ENCODE measurements around the gene TAF3. TPM values are rescaled to one million over a fixed set of nuclear protein-coding genes. Genes with fewer than 3 reads are reported as not detected.

The TAF3 gene
- total RNA-seq, 1 donor from 2014 or later, result 10.8 TPM

GRCh38 chr10:7876541-7877127, 58.3 kb downstream of the TAF3 start:
- H3K4me3 ChIP-seq, result no peak overlapping the region
- H3K27ac ChIP-seq, result no peak overlapping the region
- intact Hi-C loops (cut with DNase I), result no loop called here
- no peaks in the 10 kb centered on the region for H3K9me3 ChIP-seq
- ATAC-seq (no peak), DNase-seq (no peak)
- no peak for TF ChIP-seq CTCF (IDR thresholded peaks at IDR 0.05)
- no peaks in the 10 kb centered on the region for H3K36me3 ChIP-seq
- no peaks in the 10 kb centered on the region for H3K27me3 ChIP-seq (ENCODE audit: low read depth)
- H3K4me1 ChIP-seq, result peaks cover 4% of the 10 kb centered on the region

GRCh38 chr10:7881119-7881518, 62.8 kb downstream of the TAF3 start:
- ATAC-seq (no peak), DNase-seq (no peak)
- H3K36me3 ChIP-seq, result no peaks in the 10 kb centered on the region
- H3K4me3 ChIP-seq, result no peak overlapping the region
- H3K4me1 ChIP-seq, result no peaks in the 10 kb centered on the region
- no peak overlapping the region for H3K27ac ChIP-seq
- no peaks in the 10 kb centered on the region for H3K27me3 ChIP-seq (ENCODE audit: low read depth)
- no peak for TF ChIP-seq CTCF (IDR thresholded peaks at IDR 0.05)
- intact Hi-C loops (cut with DNase I), result no loop called here
- no peaks in the 10 kb centered on the region for H3K9me3 ChIP-seq

GRCh38 chr10:7886056-7886455, 67.8 kb downstream of the TAF3 start:
- H3K27ac ChIP-seq, result no peak overlapping the region
- H3K4me3 ChIP-seq, result no peak overlapping the region
- no peaks in the 10 kb centered on the region for H3K4me1 ChIP-seq
- no peak for TF ChIP-seq CTCF (IDR thresholded peaks at IDR 0.05)
- no peaks in the 10 kb centered on the region for H3K9me3 ChIP-seq
- DNase-seq (no peak), ATAC-seq (no peak)
- no peaks in the 10 kb centered on the region for H3K36me3 ChIP-seq
- H3K27me3 ChIP-seq (ENCODE audit: low read depth), result no peaks in the 10 kb centered on the region
- intact Hi-C loops (cut with DNase I), result no loop called here

- no peak for TF ChIP-seq CTCF (IDR thresholded peaks at IDR 0.05)
- Histone ChIP-seq H3K4me3 (no peak overlapping the region), H3K4me1 (no peaks in the 10 kb centered on the region), H3K27me3 (ENCODE audit: low read depth) (no peaks in the 10 kb centered on the region), H3K9me3 (no peaks in the 10 kb centered on the region), H3K36me3 (no peaks in the 10 kb centered on the region), H3K27ac (no peak overlapping the region)
- no peak for ATAC-seq
- intact Hi-C loops (cut with DNase I), result no loop called here
- DNase-seq, result no peak
Measured at GRCh38 chr10:7887174-7887816, 69.0 kb downstream of the TAF3 start.

GRCh38 chr10:7889947-7890542, 71.7 kb downstream of the TAF3 start:
- Histone ChIP-seq H3K27ac (no peak overlapping the region), H3K4me1 (no peaks in the 10 kb centered on the region)
- intact Hi-C loops (cut with DNase I), result no loop called here

More at GRCh38 chr10:7889947-7890542, 71.7 kb downstream of the TAF3 start:
- Histone ChIP-seq H3K27me3 (ENCODE audit: low read depth) (no peaks in the 10 kb centered on the region), H3K36me3 (no peaks in the 10 kb centered on the region), H3K9me3 (no peaks in the 10 kb centered on the region), H3K4me3 (no peak overlapping the region)
- ATAC-seq, result no peak
- DNase-seq, result no peak
- no peak for TF ChIP-seq CTCF (IDR thresholded peaks at IDR 0.05)
